GM04504 (cell line): ENCODE measurements around the gene ZBTB20.
A peak's percentile ranks its signal among the peaks of the same experiment; 100 is the strongest.

Source experiments
- DNase-seq: peaks from one replicate; pipeline ENCODE4 v3.0.0-alpha.2; 2012; ENCODE audit warnings: low read depth

Gene ZBTB20

GRCh38 chr3:114571363-114571762, 575.7 kb downstream of the ZBTB20 start:
- no peak for DNase-seq

GRCh38 chr3:114569186-114569585, 577.9 kb downstream of the ZBTB20 start:
- DNase-seq: no peak

DNA sequence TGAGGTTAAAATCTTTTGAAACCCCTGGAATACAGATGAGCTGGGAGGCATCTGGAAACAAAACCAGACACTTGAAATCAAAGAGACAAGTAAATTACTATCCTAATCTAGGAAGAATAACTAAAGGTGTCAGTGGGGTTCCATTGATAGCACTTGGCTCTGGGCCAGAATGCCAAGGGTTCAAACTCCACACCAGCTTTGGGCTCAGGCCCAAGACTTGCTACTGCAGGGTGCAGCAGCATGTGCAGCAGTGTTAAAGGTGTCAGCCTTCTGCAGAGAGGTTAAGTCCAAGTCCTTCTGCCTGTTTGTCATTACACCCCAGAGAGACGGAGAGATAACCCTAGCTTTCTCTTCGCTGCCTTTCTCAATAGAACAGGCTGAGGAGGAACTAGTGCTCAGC, 579.3 kb downstream of the ZBTB20 start:
- no peak for DNase-seq

DNA sequence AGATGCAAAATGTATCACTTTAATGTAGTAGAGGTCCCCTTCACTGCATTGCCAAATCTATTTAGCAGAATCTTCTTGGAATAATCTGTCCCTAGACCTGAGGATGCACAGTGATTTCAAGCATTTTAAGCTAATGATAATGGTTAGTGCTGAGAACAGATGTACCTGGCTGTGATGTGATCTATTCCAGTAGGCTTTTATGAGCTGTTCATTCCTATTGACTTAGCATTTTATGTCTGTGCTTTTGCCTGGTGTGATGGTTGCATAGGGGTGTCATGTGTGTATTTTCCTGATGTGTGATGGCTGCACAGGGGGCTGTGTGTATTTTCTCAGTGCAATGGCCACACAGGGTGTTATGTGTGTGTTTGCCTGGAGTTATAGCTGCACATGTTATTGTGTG, 580.3 kb downstream of the ZBTB20 start:
- DNase-seq: no peak

- DNase-seq: no peak
These were observed 580.8 kb downstream of the ZBTB20 start for GRCh38 chr3:114566162-114566755.

DNA sequence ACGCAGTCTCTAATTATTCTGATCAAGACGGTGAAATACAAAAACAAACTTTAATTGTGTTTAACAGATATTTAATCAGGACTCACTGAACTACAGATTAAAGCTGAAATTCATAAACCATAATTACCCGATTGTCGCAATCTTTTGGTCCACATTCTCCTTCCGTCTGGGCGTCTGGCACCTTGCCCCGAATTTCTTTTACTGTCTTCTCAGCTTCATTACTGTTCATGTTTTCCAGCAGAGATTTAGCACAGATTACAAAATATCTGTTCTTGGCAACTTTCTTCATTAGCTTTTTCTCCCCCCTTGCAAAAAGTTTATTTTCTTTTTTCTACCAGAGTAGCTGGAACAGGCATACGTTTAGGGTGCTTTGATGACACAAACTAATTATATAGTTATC, 581.9 kb downstream of the ZBTB20 start:
- DNase-seq: peak; percentile 40

- DNase-seq: no peak
These were observed 583.4 kb downstream of the ZBTB20 start for GRCh38 chr3:114563720-114564119.

- DNase-seq: no peak
These were observed 584.5 kb downstream of the ZBTB20 start for GRCh38 chr3:114562557-114562956.

DNA sequence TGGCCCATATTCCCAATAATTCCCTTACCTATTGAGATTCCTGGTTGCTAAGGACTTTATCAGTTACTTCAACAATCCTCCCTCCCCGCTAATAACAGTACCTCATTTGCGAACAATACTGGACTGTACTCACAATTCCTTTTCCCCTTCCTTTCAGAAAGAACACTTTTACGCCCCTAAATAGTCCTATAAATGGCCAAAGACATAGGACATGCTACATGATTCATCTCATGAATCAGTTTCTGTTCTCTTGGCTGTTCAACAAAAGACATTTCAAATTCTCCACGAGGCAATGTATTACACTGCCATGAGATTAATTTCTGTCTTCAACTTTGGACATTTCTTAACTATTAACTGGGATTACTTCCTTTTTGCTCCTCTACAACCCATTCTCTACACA, 588.8 kb downstream of the ZBTB20 start:
- no peak for DNase-seq

DNA sequence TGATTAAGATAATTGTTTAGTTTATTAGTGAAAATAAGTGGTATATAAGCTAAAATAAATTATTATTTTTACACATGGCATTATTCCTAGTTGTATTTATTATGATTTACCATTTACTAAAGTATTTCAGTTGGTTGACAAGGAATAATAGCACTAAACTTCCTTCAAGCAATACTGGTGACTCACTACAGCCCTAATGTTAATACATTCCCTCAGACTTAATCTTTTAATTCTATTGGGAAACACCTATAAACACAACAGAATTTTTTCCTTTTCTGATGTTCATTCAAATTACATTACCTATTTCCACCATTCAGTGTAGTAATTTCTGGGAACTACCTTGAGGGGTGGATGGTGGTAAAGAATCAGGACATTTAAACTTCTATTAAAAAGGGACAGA, 589.3 kb downstream of the ZBTB20 start:
- DNase-seq: no peak

DNA sequence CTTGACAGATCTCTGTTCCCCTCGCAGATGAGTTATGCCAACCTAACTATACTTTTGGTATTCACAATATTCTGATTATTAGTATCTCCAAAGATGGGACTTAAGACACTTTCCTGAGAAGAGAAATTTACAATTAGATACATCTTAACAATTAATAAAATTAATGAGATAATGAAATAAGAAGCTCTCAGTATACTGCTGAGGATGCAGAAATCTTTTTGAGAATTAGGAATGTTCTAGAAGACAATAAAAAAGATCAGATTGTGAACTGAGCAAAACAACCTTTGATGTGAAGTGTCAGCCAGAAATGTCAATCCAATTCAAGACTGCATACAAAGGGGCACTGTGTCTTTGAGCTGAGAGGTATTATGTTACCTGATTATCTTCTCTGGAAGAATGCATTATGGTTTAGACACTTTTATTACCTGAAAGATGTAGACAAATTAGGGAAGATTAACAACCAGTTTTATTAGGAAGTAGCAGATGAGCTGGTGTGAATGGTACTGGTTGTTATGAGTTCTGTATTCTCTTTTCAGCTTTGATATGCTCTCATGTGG, 590.4 kb downstream of the ZBTB20 start:
- DNase-seq: no peak

DNA sequence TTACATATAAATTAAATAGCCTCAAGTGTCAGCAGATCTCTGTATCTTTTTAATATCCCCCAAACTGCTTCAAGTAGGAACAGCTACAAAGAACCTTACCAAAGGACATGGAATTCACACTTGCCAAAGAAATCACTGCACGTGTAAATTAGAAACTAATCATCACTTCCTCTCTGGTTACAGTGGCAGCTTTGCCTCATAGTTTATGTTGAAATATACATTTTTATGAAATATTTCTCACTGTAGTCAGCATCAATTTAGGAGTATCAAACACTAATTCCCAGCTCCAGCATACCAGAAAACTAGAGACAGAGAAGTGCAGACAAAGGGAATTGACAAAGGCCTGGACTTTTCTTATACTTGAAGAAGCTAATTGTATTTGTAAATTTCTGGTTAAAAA, 592.4 kb downstream of the ZBTB20 start:
- DNase-seq: no peak

DNA sequence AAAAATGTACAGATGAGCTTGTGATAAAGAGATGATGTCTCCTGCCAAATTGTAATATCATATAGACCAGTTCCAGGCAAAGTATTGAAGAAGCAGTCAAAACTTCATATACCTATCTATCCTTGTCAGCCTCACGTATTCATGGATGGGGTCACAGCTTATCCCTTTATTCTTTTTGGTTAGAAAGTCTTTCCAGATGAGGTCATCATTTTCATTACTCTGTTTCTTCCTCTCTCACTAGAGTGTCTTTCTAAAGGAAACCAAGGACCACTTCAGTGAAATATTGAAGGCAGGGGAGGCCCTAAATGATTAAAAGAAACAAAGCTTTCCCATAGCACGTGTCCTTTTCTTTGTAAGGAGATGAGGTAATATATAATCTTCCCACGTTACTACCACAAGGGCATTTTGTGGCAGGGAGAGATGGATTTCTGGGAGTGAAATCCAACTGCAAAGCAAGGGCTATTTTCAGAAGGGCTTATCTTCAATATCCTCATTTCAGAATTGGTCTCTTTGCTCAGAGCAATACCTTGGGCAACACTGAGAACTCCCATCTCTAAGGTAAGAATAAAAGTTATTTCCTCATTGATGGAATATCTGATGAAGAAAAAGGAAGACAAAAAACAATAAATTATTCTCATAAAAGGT, 593.0 kb downstream of the ZBTB20 start:
- DNase-seq: no peak

DNA sequence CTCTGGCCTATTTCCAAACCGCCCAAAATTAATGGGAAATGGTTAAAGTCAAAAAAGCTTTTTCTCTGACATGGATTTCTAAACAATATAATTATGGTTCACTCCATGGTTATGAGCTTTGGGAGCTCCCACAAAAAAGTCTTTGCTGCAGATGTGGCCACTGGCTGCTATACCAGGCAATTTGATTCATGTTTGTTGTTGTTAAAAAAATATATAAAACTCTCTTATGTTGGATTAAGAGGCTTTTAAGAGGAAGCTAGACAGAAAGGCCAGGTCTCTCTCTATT, 594.6 kb downstream of the ZBTB20 start:
- DNase-seq: no peak

DNA sequence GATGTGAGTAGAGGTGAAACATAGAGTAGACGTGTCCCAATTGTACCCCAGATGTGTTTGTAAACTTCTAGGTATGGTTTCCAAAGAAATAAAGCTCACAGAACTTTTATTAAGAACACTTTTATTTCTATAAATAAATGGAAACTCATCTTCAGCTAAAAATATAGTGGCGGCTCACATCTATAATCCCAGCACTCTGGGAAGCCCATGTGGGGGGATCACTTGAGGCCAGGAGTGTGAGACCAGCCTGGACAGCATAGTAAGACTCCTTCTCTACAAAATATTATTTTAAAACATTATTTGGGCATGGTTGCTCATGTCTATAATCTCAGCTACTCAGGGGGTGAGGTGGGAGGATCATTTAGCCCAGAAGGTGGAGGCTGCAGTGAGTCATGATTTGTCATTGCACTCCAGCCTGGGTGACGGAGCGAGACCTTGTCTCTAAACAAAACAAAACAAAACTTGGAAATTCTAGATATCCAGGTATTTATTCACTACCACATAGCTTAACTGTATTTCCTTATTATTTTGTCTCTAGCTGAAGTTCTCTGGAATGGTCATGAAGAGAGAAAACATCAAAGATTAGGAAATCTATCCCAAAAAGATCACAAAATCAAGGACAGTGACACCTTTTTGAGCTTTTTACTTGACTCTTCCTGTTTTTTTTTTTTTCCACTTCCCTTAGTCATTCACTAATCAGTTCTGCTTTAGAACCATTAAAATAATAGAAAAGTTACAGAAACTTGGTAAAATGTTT, 595.1 kb downstream of the ZBTB20 start:
- peak; percentile 35 for DNase-seq

DNA sequence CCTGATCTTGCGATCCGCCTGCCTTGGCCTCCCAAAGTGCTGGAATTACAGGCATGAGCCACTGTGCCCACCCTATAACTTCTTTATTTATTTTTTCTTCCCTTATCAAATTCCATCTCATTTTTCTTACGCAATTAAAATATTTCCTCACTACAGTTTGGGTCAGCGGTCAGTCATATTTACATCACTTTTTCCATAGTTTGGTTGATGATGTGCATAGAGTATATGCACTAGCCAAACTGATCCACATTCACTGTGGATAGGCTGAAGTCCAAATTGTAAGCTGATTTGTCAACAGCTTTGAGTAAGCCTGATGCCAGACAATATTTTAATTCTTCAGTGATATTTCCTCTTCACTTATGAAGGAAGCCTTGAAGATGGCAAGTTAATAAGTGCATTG, 596.9 kb downstream of the ZBTB20 start:
- no peak for DNase-seq

DNA sequence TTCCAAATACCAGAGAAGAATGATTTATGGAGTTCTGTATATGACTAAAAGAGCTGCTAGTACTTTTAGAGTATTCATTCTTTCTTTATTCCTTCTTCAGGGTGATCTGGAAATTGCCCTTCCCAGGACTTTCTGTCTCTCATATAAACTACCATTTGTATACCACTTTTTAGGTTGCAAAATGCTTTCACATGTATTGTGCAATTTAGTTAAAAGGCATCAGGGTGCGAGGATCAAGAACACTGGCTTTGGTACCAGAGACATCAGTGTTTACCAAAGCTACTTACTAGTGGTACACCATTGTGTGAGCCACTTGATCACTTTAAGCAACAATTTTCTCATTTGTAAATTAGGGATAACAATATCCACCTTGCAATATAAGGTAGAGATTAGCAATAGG, 601.9 kb downstream of the ZBTB20 start:
- no peak for DNase-seq

DNA sequence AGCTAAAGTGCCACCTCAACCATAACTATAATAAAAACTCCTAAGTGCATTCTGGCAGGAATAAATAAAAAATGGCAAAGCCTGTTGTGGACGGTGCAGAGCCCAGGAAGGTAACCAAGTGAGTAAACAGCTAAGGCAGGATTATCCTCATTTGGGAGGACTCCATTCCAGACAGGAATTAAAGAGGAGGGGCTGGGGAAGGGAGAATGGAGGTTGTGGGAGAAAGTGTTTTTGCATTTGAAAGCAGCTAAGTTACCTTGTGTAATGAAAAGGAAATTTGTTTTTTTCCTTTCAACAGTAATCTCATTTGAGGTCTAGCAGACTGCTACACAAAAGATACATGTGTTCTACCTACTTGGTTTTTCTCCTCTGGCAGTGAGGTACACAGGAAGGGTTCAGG, 604.7 kb downstream of the ZBTB20 start:
- no peak for DNase-seq

GRCh38 chr3:114539525-114539924, 607.6 kb downstream of the ZBTB20 start:
- DNase-seq: no peak

DNA sequence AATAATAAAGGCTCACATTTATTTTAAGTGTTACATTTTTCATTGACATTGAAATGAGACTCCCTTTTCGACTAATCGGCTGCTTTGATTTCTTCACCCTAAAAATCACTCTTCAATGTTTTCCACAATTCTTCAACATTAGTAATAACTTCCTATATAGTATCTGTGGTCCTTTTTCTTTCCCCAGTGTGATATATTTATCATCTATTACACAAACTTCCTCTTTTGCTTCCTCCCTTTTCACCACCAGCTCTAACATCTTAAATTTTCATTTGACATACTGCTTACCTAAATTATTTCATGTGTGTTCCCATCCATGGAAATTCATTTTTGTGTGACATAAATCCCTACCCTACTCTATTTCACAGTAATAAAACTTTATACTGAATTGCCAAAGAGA, 608.9 kb downstream of the ZBTB20 start:
- no peak for DNase-seq

GRCh38 chr3:114528517-114528916, 618.6 kb downstream of the ZBTB20 start:
- DNase-seq: no peak

DNA sequence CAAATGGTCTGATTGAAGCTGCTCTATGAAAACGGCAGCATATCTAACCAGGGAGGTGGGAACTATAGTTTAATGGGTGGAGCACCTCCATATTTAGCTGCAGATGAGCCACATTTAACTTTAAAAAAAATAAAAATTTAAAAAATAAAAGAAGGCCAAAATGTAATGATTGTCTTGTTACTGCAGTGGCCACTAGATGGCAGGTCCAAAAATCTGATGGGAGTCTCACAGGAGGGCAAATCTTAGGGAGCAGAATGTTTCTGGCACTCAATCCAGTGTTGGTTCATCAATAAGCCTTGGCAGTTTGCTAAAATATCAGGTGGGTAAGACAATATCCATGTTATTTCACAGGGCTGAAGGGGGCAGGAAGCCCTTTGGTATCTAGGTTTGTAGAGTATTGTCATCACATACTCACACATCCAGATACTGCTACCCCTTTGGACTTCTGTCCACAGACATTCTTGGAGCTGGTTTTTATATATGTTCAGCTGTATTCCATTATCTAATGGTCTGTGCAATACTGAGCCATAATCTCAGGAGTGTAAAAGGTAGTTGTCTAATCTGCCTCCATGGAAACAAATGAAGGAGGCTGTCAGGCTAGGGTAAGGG, 619.9 kb downstream of the ZBTB20 start:
- no peak for DNase-seq

DNA sequence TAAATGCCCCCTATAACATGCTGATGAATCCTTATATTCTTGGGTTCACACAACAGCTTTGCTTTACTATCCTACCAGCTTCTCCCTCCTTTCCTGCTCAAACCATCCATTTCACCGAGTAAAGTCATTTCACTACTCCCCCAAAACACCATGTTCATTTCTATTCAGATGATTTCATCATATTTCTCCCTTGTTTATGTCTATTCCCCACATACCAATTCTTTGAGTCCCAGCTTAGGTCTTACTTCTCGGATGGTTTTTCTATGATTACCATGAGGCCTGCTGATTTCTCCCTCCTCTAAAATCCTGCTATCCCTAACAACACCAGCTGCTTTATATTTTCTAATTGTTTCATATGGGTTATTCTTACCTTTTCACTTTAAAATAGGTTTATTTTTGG, 621.8 kb downstream of the ZBTB20 start:
- DNase-seq: no peak
